ENCODE results near the gene AKNA.

The AKNA gene

DNA sequence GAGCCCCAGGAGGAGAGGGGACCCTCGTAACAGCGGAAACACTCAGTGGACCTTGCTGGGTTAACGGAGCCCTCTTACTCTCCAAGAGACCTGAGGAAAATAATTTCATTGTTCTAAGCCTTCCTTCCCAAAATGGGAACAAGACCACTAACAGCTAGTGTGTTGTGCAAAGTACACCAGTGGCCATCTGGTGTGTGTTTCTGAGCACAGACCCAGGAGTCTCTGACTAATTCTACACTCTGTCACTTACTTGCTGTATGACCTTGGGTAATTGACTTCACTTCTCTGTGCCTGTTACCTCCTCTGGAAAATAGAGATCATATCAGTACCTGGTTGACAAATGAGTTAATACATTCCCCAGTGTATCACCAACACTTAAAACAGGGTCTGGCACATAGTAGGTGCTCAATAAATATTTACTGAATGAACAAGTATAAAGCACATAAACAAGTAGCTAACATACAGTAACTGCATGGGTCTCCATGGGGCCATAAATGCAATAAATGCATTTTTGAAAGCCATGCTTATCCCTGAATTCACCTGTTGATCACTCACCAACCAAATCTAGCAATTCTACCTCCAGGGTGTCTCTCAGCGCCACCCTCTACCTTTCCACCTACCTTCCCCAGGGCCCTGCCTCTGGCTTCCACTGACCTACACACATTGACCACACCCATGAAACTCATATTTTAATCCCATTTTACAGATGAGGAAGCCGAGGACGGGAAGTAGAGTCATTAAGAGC lies 44.7 kb upstream of the AKNA start:
- TF ChIP-seq, protein P1, sequence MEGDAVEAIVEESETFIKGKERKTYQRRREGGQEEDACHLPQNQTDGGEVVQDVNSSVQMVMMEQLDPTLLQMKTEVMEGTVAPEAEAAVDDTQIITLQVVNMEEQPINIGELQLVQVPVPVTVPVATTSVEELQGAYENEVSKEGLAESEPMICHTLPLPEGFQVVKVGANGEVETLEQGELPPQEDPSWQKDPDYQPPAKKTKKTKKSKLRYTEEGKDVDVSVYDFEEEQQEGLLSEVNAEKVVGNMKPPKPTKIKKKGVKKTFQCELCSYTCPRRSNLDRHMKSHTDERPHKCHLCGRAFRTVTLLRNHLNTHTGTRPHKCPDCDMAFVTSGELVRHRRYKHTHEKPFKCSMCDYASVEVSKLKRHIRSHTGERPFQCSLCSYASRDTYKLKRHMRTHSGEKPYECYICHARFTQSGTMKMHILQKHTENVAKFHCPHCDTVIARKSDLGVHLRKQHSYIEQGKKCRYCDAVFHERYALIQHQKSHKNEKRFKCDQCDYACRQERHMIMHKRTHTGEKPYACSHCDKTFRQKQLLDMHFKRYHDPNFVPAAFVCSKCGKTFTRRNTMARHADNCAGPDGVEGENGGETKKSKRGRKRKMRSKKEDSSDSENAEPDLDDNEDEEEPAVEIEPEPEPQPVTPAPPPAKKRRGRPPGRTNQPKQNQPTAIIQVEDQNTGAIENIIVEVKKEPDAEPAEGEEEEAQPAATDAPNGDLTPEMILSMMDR (conservative IDR thresholded peaks at IDR 0.05; ENCODE audit: low read depth, low read length): no peak
- DNase-seq (ENCODE audit: low read depth): no peak
- no peak overlapping the region for H3K4me3 ChIP-seq (ENCODE audit: low read length)

GRCh38 chr9:114431770-114432169 lies 44.0 kb upstream of the AKNA start:
- H3K4me3 ChIP-seq (ENCODE audit: low read length): no peak overlapping the region
- no peak for DNase-seq (ENCODE audit: low read depth)
- TF ChIP-seq, protein P1 (conservative IDR thresholded peaks at IDR 0.05; ENCODE audit: low read depth, low read length): no peak

DNA sequence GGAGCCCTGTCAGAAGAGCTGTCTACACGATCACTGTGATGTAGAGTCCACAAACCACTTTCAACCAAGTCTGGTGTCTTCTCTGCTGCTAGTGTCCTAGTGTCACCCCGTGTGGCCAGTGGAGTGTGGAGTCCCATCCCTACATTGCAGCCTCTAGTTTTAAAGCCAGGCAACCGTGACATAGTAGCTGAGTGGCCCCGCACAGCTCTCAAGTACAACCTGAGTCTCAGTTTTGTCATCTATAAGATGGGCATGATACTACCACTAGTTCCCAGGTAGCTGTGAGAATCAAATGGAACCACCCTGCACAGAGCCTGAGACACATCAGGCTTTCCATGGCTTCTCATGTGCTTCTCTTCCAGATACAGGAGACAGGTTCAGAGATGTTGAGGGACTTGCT lies 43.2 kb upstream of the AKNA start:
- TF ChIP-seq, protein P1 (conservative IDR thresholded peaks at IDR 0.05; ENCODE audit: low read depth, low read length): no peak
- DNase-seq (ENCODE audit: low read depth): no peak
- H3K4me3 ChIP-seq (ENCODE audit: low read length): no peak overlapping the region

- H3K4me3 ChIP-seq (ENCODE audit: low read length): no peak overlapping the region
- DNase-seq (ENCODE audit: low read depth): no peak
- TF ChIP-seq, protein P1 (conservative IDR thresholded peaks at IDR 0.05; ENCODE audit: low read depth, low read length): no peak
Observed at GRCh38 chr9:114430457-114430856, 42.7 kb upstream of the AKNA start.

- no peak overlapping the region for H3K4me3 ChIP-seq (ENCODE audit: low read length)
- DNase-seq (ENCODE audit: low read depth): no peak
- TF ChIP-seq, protein P1 (conservative IDR thresholded peaks at IDR 0.05; ENCODE audit: low read depth, low read length): no peak
Observed at GRCh38 chr9:114429488-114429887, 41.7 kb upstream of the AKNA start.

GRCh38 chr9:114428466-114428865 lies 40.7 kb upstream of the AKNA start:
- DNase-seq (ENCODE audit: low read depth): no peak
- TF ChIP-seq, protein P1 (conservative IDR thresholded peaks at IDR 0.05; ENCODE audit: low read depth, low read length): no peak
- no peak overlapping the region for H3K4me3 ChIP-seq (ENCODE audit: low read length)

- no peak for DNase-seq (ENCODE audit: low read depth)
- no peak overlapping the region for H3K4me3 ChIP-seq (ENCODE audit: low read length)
- TF ChIP-seq, protein P1 (conservative IDR thresholded peaks at IDR 0.05; ENCODE audit: low read depth, low read length): no peak
Observed at GRCh38 chr9:114427644-114428043, 39.9 kb upstream of the AKNA start.
